CD14-positive monocyte (primary cell): ENCODE data around the gene C10orf95. TPM values are rescaled to one million over a fixed set of nuclear protein-coding genes. Genes with fewer than 3 reads are reported as not detected.

Experiments used
- DNase-seq, 3 donors: peaks; one replicate each; pipeline ENCODE4 v3.0.0-alpha.2; 2011 to 2022
- H2AFZ ChIP-seq: 2 replicates; pipeline ENCODE4 v1.6.0; 2012; ENCODE audit warnings: mild to moderate bottlenecking, low read depth, low read length, inconsistent platforms; ENCODE audit not compliant: insufficient read depth, poor library complexity, severe bottlenecking
- H3K27ac ChIP-seq, 2 donors: 1 replicate in 1 of 2; 2 replicates in 1 of 2; pipeline ENCODE4 v1.5.1; 2012 to 2013; ENCODE audit warnings: low read length in 2 of 2, control low read depth in 1 of 2, inconsistent platforms in 1 of 2, low read depth in 1 of 2, mild to moderate bottlenecking in 1 of 2
- H3K27me3 ChIP-seq, 2 donors: one replicate each; pipeline versions ENCODE4 v1.6.0 to v1.6.1; 2011 to 2013; ENCODE audit warnings: low read length in 2 of 2; ENCODE audit not compliant: control insufficient read depth in 2 of 2, insufficient read depth in 2 of 2
- H3K36me3 ChIP-seq, 2 donors: replicated peaks in 1 of 2; 1 replicate in 1 of 2; 2 replicates in 1 of 2; pipeline versions ENCODE4 v1.5.1 to v1.6.1; 2012 to 2013; ENCODE audit warnings: low read length in 2 of 2, control low read depth in 1 of 2, inconsistent platforms in 1 of 2, mild to moderate bottlenecking in 1 of 2; ENCODE audit not compliant: insufficient read depth in 2 of 2, control insufficient read depth in 1 of 2
- H3K4me1 ChIP-seq, 2 donors: 1 replicate in 1 of 2; 2 replicates in 1 of 2; pipeline versions ENCODE4 v1.5.1 to v1.6.1; 2012 to 2013; ENCODE audit warnings: low read length in 2 of 2, control low read depth in 1 of 2, inconsistent platforms in 1 of 2, mild to moderate bottlenecking in 1 of 2, moderate library complexity in 1 of 2; ENCODE audit not compliant: insufficient read depth in 2 of 2, control insufficient read depth in 1 of 2
- H3K4me2 ChIP-seq: replicated peaks from 2 replicates; pipeline ENCODE3; 2012; ENCODE audit warnings: low read length, moderate library complexity, mild to moderate bottlenecking; ENCODE audit not compliant: poor library complexity, severe bottlenecking; ENCODE audit errors: extremely low read depth
- H3K4me3 ChIP-seq, 3 experiments: fragments of 200-600 bp in 1 of 3; sonication (generic) in 1 of 3; replicated peaks in 1 of 3; 1 replicate in 2 of 3; 2 replicates in 1 of 3; pipeline ENCODE4 v1.5.1; 2011 to 2013; ENCODE audit warnings: low read length in 3 of 3, mild to moderate bottlenecking in 3 of 3, control low read depth in 2 of 3, low read depth in 2 of 3, inconsistent platforms in 1 of 3, moderate library complexity in 1 of 3
- H3K79me2 ChIP-seq: 2 replicates; pipeline ENCODE4 v1.6.0; 2012; ENCODE audit warnings: mild to moderate bottlenecking, control low read depth, inconsistent platforms, low read length, moderate library complexity; ENCODE audit not compliant: insufficient read depth
- H3K9ac ChIP-seq: 2 replicates; pipeline ENCODE4 v1.6.0; 2017; ENCODE audit warnings: low read length, mild to moderate bottlenecking; ENCODE audit not compliant: insufficient read depth, poor library complexity, severe bottlenecking
- H3K9me3 ChIP-seq, 2 donors: replicated peaks in 1 of 2; 1 replicate in 1 of 2; 2 replicates in 1 of 2; pipeline versions ENCODE4 v1.5.1 to v1.6.1; 2012 to 2013; ENCODE audit warnings: low read length in 2 of 2, control low read depth in 1 of 2; ENCODE audit not compliant: control insufficient read depth in 1 of 2, insufficient read depth in 1 of 2
- H4K20me1 ChIP-seq: 2 replicates; pipeline ENCODE4 v1.6.0; 2012; ENCODE audit warnings: mild to moderate bottlenecking, low read length, control low read depth, moderate library complexity; ENCODE audit not compliant: insufficient read depth
- H3K27ac Mint-ChIP-seq, 7 donors: one replicate each; pipeline ENCODE4 v1.8.0; 2020; ENCODE audit warnings: mild to moderate bottlenecking in 7 of 7, mixed read lengths in 7 of 7, moderate library complexity in 6 of 7, inconsistent platforms in 2 of 7
- H3K27me3 Mint-ChIP-seq, 3 donors: one replicate each; pipeline ENCODE4 v1.8.0; 2021 to 2022; ENCODE audit warnings: low read depth in 3 of 3, mild to moderate bottlenecking in 3 of 3, mixed read lengths in 3 of 3, moderate library complexity in 3 of 3, inconsistent platforms in 1 of 3
- H3K36me3 Mint-ChIP-seq, 2 donors: one replicate each; pipeline ENCODE4 v1.8.0; 2020; ENCODE audit warnings: mixed read lengths in 2 of 2, inconsistent platforms in 1 of 2, mild to moderate bottlenecking in 1 of 2
- H3K4me1 Mint-ChIP-seq: one replicate; pipeline ENCODE4 v1.8.0; 2020; ENCODE audit warnings: mild to moderate bottlenecking, mixed read lengths
- H3K4me3 Mint-ChIP-seq, 2 donors: one replicate each; pipeline ENCODE4 v1.8.0; 2020; ENCODE audit warnings: mild to moderate bottlenecking in 2 of 2, mixed read lengths in 2 of 2, moderate library complexity in 1 of 2
- H3K9me3 Mint-ChIP-seq, 7 donors: one replicate each; pipeline ENCODE4 v1.8.0; 2020 to 2022; ENCODE audit warnings: mixed read lengths in 7 of 7, mild to moderate bottlenecking in 6 of 7, moderate library complexity in 6 of 7, inconsistent platforms in 2 of 7
- CTCF ChIP-seq: fragments of 200-600 bp; IDR thresholded peaks from one replicate; pipeline ENCODE4 v1.8.0; 2022; ENCODE audit warnings: antibody characterized with exemption, mild to moderate bottlenecking
- WGBS: methylation state at CpG from one replicate; pipeline ENCODE4 v1.1.5; 2013; ENCODE audit warnings: missing lambda C conversion rate; ENCODE audit not compliant: insufficient coverage; 5-methylcytosine and 5-hydroxymethylcytosine counted together
- intact Hi-C, 2 donors: fragments of 100-400 bp; cut with micrococcal nuclease; formaldehyde crosslinking; loops; one replicate each; pipeline versions ENCODE4 v1.15.0 to v1.15.1; 2023
- polyA plus RNA-seq, 3 donors: library from polyadenylated mRNA; depleted of rRNA in 1 of 3; unstranded in 2 of 3; stranded (reverse) in 1 of 3; fragments of 300-500 nt in 2 of 3; fragments of >200 nt in 1 of 3; fragmentation: Illumina TruSeq in 2 of 3; gene quantifications; 1 replicate in 2 of 3; 2 replicates in 1 of 3; pipeline ENCODE4 v1.2.3, GENCODE V29; 2012 to 2021

The C10orf95 gene
- polyA plus RNA-seq, 3 donors, result 0.27 TPM; not detected in 2

- no peak for TF ChIP-seq CTCF
- intact Hi-C loops, result no loop called here
- WGBS, result under 1% methylated on average over 99 of the region's 104 CpGs
- H3K36me3 ChIP-seq, result no peaks in the 10 kb centered on the region
- peak overlapping the region; percentile 89 for H2AFZ ChIP-seq
- H3K27me3 Mint-ChIP-seq, result peaks cover 0 to 2% (median 0%) of the 10 kb centered on the region in 3 donors
- H3K4me1 ChIP-seq, result peaks cover 58 to 66% of the 10 kb centered on the region in 2 donors
- no peaks in the 10 kb centered on the region for H3K27me3 ChIP-seq
- DNase-seq, result peak; percentile 83 to 84 (median 84)
- H3K9me3 ChIP-seq, result no peaks in the 10 kb centered on the region
- H3K4me1 Mint-ChIP-seq, result peaks cover 56% of the 10 kb centered on the region
- peak overlapping the region; percentile 60 to 98 for H3K27ac ChIP-seq
- peaks cover 0 to 4% (median 0%) of the 10 kb centered on the region in 7 donors for H3K9me3 Mint-ChIP-seq
- peak overlapping the region; percentile 89 to 94 for H3K4me3 Mint-ChIP-seq
- peak overlapping the region; percentile 72 to 84 (median 80) for H3K4me3 ChIP-seq
- H3K36me3 Mint-ChIP-seq, result peaks cover 4 to 5% of the 10 kb centered on the region in 2 donors
- H3K9ac ChIP-seq, result peak overlapping the region; percentile 83
- H3K4me2 ChIP-seq, result peak overlapping the region; percentile 96
- peaks cover 14% of the 10 kb centered on the region for H3K79me2 ChIP-seq
- H4K20me1 ChIP-seq, result no peaks in the 10 kb centered on the region
- H3K27ac Mint-ChIP-seq, result peak overlapping the region; percentile 85 to 100 (median 93)
Observed at GRCh38 chr10:102450374-102451104, 804 bp downstream of the C10orf95 start.

GRCh38 chr10:102450124-102450373 lies 1.3 kb downstream of the C10orf95 start:
- Histone ChIP-seq H3K9me3 (no peaks in the 10 kb centered on the region), H3K27me3 (no peaks in the 10 kb centered on the region), H3K9ac (peak overlapping the region; percentile 83), H3K4me2 (peak overlapping the region; percentile 96), H4K20me1 (no peaks in the 10 kb centered on the region), H2AFZ (peak overlapping the region; percentile 89), H3K36me3 (no peaks in the 10 kb centered on the region), H3K4me3 (peak overlapping the region; percentile 72 to 84 (median 80)), H3K79me2 (peaks cover 14% of the 10 kb centered on the region), H3K27ac (peak overlapping the region; percentile 60 to 98), H3K4me1 (peaks cover 54 to 66% of the 10 kb centered on the region in 2 donors)
- peak overlapping the region; percentile 84 to 93 (median 88) for H3K27ac Mint-ChIP-seq
- peaks cover 0 to 4% (median 0%) of the 10 kb centered on the region in 7 donors for H3K9me3 Mint-ChIP-seq
- H3K36me3 Mint-ChIP-seq, result peaks cover 4 to 5% of the 10 kb centered on the region in 2 donors
- H3K4me3 Mint-ChIP-seq, result peak overlapping the region; percentile 89 to 94
- TF ChIP-seq CTCF, result no peak
- peaks cover 0 to 2% (median 0%) of the 10 kb centered on the region in 3 donors for H3K27me3 Mint-ChIP-seq
- no peak for DNase-seq
- intact Hi-C loops, result no loop called here
- peaks cover 52% of the 10 kb centered on the region for H3K4me1 Mint-ChIP-seq
- WGBS, result 0% methylated on average over 10 of the region's 11 CpGs
